Amniotic stem cell (primary cell): ENCODE measurements around the gene FKBP9.
"Not testable (repeated sequence)": the region's sequence is repeated elsewhere in the genome, so short reads cannot be mapped to it uniquely, and the experiment has no call there.

Experiments used
- DNase-seq: peaks from one replicate; lab custom pipeline; 2025; lab: John Stamatoyannopoulos, UW

FKBP9 gene

GRCh38 chr7:32952876-32953275 lies 4.4 kb upstream of the FKBP9 start:
- DNase-seq: no peak

DNA sequence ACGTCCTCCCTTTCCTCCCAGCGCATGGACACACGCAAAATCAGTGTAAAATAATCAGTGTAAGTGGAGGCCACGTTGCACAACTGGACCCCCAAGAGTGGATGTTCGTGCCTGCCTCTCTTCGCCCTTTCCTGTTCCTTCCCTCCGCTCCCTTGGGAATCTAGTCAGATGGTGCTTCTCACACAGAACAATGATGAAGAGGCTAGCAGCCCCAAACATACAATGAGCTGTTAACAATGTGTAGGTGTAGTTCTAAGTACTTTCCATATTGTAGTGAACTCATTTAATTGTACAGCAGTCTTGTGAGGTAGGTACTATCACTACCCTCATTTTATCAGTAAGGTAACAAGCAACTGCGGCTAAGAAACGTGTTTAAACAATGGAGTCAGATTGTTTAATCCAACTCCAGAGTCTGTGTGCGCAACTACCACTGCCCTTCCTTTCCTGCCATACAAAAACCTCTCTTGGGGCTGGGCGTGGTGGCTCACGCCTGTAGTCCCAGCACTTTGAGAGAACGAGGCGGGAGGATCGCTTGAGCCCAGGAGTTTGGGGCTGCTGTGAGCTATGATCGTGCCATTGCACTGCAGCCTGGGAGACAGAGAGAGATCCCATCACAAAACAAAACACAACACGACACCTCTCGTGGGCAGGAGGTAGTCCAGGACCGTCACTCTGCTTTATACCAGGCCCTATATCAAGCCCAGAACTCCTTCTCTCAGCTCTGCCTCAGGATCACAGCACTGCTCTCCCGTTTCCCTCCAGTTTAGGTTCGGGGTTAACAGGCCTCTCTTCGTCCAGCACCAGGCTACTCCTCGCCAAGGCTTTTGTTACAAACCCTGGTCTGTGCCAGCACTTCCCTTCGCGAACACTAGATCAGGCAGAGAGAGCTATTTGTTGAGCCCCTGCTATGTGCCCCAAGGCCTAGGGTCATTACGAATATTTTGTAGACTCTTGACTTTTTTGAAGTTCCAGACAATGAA lies 1.1 kb downstream of the FKBP9 start:
- no peak for DNase-seq

GRCh38 chr7:32963880-32964301 lies 6.7 kb downstream of the FKBP9 start:
- not testable (repeated sequence) for DNase-seq

GRCh38 chr7:32964461-32965159 lies 7.4 kb downstream of the FKBP9 start:
- not testable (repeated sequence) for DNase-seq

DNA sequence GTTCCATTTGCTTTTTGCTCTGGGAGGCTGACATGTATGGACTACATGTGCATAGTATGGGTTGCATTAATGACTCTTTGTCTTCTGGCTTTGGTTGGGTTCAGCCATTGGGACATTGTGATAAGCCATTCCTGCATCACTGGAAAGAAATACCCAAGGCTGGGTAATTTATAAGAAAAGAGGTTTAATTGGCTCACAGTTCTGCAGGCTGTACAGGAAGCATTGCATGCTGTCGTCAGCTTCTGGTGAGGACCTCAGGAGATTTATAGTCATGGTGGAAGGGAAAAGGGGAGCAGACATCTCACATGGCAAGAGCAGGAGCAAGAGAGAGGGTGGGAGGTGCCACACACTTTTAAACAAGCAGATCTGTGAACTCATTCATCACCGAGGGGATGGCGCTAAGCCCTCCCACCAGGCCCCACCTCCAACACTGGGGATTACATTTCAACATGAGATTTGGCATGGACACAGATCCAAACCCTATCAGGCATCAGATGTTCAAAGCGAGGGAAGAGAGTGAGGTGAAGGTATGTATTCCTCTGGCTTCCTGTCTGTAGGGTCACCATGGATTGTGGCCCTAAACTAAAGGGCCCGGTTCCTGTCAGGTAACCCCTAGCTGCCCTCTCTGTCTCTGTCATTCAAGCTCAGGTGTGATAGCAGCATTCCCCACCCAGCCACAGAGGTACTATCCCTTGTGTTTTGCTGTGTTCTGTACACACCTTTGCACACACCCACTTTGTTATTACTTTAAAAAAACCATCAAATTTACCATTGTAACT lies 9.4 kb downstream of the FKBP9 start:
- not testable (repeated sequence) for DNase-seq

GRCh38 chr7:32967268-32967582 lies 10.0 kb downstream of the FKBP9 start:
- DNase-seq: not testable (repeated sequence)

DNA sequence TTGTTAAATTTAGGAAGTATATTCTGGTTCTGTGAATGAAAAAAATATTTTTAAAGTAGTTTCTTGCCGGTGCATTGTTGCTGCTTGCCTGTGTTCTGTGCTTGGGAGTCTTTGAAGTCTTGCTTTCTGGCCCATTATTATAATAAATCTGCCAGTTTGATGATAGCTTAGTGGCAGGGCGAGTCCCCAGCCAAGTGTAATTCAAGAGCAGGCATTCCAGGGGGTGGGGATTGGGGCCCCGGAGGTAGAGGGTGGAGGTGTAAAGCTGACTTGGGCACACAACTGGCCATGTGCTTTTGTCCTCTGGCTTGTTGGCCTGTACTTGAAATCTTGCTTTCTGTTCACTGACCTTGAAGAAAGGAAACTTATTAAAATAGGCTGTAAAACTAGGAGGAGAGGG lies 14.7 kb downstream of the FKBP9 start:
- DNase-seq: not testable (repeated sequence)

DNA sequence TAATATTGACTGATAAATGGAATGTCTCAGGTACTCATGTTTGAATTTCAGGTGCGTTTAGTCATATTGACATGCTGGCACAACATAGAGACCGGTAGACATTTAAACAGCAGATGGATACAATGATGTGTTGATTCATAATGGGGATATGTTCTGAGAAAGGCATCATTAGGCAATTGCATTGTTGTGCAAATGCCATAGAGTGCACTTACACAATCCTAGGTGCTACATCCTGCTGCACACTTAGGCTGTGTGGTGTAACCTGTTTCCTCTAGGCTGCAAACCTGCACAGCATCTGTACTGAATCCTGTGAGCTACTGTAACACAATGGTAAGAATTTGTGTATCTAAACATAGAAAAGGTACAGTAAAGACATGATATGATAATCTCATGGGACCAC lies 19.9 kb downstream of the FKBP9 start:
- DNase-seq: not testable (repeated sequence)

- DNase-seq: not testable (repeated sequence)
Observed at GRCh38 chr7:32979246-32979645, 22.0 kb downstream of the FKBP9 start.

GRCh38 chr7:32979902-32980301 lies 22.7 kb downstream of the FKBP9 start:
- DNase-seq: not testable (repeated sequence)

GRCh38 chr7:32988148-32988547 lies 30.9 kb downstream of the FKBP9 start:
- DNase-seq: not testable (repeated sequence)

DNA sequence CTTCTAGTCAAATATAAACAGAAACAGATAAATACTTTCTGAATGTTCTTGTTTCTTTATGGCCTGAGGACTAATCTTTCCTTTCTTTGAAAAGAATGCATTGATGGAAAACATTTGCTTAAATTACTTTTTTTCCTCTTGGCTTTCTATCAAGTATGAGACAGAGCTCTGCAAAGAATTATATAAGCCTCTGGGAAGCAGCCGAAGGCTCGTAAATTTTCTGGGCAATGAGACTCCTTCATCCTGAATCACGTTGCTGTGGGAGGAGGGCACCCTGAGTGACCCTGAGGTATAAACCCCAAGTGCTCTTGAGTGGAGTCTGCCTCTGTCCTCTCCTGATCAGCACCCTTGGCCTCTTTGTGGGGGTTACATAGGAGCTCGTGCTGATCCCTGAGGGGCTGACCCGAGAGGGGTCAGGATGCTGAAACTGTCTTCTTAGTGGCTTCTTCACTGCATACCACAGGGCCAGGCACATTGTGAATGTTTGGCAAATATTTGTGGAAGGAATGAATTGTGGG lies 33.9 kb downstream of the FKBP9 start:
- DNase-seq: not testable (repeated sequence)

DNA sequence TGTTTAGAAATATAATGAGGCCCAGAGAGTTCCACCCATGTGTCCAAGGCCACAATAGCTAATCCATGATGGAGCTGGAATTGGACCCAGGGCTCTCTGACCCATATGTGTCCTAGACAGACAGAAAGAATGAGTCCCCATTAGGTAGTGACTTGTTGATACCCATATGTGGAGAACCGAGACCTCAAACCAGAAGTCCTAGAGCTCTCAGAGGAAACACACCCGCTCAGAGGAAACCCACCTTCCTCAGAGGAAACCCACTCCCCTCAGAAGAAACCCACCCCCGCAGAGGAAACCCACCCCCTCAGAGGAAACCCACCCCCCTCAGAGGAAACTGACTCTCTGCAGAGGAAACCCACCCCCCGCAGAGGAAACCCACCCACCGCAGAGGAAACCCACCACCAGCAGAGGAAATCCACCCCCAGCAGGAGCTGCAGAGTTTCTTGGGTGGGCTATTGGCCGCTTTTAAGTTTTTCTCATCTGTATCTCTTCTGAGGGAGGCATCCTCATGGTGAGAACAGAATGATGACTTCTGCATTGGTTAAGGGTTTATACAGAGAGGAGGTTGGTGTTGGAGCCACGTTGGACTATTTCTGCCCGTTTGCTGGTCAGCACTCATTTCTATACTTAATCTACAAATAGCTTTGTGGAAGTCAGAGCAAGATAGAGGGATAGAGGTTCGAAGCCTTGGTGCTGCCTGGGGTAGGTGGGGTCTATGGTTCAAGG lies 34.9 kb downstream of the FKBP9 start:
- DNase-seq: not testable (repeated sequence)

DNA sequence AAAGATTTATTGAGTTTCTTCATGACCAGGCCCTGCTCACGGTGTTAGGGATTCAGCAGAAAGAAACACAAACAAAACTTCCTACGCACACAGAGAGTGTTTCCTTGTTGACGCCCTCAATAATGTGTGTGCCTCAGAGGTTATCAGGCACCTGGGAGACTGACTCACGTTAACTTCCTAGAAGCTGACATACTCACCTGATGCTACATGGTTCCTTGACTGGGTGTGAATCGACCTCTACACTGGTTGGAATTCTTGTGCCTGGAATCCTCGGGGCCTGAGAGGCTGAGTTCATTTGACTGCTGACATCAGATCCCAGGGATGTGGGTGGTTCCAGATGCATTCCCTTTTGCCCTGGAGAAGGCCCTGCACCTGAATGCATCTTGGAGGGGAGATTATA lies 35.5 kb downstream of the FKBP9 start:
- DNase-seq: not testable (repeated sequence)

- not testable (repeated sequence) for DNase-seq
Observed at GRCh38 chr7:32997956-32998355, 40.7 kb downstream of the FKBP9 start.

DNA sequence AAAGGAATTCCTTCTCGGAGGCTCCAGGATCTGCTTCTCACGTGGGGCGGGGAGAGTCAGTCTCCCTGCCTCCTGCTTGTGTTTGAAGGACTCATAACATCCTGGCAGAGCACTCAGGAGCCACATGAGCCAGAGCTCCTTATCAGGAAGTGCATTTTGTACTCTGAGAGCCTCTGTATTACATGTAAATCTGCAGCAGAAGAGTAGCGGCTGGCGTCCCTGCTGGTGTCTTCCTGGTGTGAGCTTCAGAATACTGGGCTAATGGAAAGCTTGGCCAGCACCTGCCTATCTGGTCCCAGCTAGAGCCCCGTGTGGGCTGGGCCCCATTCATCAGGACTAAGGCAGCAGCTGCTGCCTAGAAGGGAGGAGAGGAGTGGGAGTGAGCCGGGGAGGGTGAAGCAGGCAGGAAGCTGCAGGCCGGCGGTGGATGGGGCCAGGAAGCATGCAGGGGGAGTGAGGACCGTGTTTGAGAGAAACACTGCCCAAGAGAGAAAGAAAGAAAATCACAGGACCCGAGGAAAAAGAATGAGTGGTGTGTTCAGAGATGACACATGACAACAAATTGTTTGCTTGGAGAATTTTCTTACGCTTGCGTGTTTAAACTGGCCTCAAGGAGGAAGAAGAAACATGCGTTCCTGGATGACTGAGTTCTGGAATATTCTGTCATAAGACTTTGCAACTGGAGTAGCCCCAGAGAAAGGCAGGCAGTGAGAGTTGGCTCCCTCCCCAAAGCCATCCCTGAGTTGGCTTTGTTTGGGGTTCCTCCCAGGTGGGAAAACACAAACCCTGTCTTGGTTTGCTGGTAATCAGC lies 41.3 kb downstream of the FKBP9 start:
- DNase-seq: not testable (repeated sequence)

DNA sequence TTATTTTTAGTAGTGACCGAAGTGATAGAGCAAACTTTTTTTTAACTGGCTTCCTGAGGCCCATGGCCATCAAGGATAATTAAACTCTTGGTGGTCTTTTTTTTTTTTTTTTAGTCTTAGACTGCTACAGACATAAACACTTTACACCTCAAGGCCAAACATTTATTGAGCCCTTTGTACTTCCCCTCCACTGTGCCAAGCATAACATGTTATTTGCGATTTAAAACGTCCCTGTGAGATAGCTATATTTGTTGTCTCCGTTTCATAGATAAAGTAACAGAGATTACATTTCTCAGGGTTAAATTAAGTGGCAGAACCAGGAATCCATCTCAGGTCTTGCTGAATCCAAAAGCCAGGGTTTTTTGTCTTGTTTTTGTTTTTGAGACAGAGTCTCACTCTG lies 42.1 kb downstream of the FKBP9 start:
- not testable (repeated sequence) for DNase-seq

- DNase-seq: not testable (repeated sequence)
Observed at GRCh38 chr7:33003111-33003510, 45.9 kb downstream of the FKBP9 start.

DNA sequence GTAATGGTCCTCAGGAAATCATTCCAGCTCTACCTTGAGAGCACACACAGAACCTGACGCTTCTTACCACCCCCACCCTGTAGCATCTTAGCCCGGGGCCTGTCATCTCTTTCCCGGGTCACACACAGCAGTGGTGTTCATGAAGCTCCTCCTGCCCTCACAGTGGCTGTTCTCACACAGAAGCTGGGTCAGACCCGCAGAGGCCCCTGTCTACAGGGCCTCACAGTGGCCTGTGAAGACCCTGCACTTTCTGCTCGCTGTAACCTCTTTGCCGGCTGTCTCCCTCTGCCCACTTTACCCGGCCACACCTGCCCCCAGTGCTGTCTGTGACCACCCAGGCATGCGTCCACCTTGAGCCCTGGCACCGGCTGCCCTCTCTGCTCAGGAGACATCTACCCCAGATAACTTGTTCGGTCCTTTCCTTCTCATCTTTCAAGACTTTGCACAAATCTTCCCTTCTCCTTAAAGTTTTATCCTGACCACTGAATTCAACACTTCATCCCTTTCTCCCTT lies 46.9 kb downstream of the FKBP9 start:
- not testable (repeated sequence) for DNase-seq

DNA sequence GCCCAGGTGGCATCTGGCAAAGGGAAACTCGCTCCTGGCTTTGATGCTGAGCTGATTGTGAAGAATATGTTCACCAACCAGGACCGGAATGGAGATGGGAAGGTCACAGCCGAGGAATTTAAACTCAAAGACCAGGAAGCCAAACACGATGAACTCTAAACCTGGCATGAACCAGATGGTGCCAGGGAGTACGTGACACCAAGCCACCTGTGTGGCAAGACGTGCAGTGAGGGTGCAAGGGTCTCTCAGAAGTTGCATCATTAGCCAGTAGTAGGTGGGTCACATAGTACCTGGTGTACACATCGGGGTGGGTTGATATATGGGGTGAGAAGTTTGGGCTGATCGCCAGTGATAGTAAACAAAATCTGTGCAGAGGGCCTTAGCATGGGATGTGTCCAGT lies 48.0 kb downstream of the FKBP9 start:
- not testable (repeated sequence) for DNase-seq
